ENCODE measurements around the gene LIME1.
A peak's percentile ranks its signal among the peaks of the same experiment; 100 is the strongest.
"Not testable (repeated sequence)": the region's sequence is repeated elsewhere in the genome, so short reads cannot be mapped to it uniquely, and the experiment has no call there.

LIME1 gene

DNA sequence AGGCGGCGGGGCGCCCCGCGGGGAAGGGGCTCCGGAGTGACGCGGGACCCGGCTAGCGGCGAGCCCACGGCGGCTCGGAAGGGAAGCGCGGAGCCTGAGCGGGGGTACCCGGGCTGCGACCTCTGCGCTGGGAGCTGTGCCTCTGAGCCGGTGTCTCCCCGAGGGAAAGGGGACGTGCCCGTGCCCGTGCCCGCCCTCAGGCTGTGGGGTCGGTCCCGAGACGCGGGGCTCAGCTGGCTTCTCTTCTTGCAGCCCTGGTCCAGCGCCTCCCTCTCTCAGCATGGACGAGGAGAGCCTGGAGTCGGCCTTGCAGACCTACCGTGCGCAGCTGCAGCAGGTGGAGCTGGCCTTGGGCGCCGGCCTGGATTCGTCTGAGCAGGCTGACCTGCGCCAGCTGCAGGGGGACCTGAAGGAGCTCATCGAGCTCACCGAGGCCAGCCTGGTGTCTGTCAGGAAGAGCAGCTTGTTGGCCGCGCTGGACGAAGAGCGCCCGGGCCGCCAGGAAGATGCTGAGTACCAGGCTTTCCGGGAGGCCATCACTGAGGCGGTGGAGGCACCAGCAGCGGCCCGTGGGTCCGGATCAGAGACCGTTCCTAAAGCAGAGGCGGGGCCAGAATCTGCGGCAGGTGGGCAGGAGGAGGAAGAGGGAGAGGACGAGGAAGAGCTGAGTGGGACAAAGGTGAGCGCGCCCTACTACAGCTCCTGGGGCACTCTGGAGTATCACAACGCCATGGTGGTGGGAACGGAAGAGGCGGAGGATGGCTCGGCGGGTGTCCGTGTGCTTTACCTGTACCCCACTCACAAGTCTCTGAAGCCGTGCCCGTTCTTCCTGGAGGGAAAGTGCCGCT is 27.9 kb upstream of the LIME1 start:
- peak; percentile 28 for DNase-seq

DNA sequence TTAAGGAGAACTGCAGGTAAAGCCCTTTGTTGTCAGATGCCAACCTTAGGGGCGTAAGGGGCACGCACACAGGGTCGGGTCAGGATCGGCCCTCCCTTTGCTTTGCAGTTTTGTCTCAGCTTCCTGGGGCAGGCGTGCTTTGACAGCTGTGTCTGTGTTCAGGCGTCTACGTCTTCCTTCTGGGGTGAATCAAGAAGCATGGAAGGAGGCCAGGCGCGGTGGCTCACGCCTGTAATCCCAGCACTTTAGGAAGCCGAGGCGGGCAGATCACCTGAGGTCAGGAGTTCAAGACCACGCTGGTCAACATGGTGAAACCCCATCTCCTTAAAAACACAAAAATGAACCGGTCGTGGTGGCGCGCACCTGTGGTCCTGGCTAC is 27.3 kb upstream of the LIME1 start:
- peak; percentile 20 for DNase-seq

DNA sequence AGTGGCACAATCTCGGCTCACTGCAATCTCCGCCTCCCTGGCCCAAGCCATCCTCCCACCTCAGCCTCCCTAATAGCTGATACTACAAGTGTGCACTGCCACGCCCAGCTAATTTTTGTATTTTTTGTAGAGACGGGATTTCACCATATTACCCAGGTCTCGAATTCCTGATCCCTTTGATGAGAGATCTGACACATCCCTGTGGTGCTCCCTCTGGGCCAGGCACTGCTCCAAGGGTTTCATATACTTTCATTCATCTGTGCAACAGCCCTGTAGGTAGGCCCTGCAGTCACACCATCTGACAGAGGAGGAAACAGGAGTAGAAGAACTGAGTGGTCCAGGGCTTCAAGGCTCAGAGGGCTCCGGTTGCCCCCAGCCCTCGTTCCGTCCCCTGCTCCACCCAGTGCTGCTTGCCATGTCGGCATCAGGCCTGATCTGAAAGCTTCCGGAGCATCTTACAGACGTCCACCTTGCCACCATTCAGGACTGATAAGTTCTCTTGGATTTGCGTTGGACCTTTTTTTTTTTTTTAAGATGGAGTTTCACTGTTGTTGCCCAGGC is 25.3 kb upstream of the LIME1 start:
- no peak for DNase-seq

DNA sequence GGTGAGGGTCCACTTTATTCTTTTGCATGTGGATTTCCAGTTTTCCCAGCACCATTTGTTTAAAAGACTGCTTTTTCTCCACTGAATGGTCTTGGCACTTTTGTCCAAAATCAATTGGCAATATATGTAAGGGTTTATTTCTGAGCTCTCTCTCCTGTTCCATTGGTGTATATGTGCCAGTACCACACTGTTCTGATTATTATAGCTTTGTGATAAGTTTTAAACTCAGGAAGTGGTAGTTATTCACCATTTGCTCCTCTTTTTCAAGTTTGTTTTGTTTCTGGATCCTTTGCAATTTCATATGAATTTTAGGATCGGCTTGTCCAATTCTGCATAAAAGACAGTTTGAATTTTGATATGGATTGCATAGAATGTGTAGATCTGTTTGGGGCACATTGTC is 24.3 kb upstream of the LIME1 start:
- no peak for DNase-seq

DNA sequence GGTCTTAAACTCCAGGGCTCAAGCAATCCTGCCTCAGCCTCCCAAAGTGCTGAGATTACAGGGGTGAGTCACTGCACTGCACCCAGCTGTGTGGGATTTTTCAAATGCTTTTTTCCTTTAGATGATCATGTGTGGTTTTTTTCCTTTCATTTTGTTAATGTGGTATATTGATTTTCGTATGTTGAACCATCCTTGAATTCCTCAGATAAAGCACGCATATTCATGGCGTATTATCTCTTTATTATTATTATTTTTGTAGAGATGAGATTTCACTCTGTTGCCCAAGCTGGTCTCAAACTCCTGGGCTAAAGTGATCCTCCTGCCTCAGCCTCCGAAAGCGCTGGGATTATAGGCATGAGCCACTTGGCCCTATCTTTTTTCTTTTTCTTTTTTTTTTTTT is 21.6 kb upstream of the LIME1 start:
- DNase-seq: no peak

DNA sequence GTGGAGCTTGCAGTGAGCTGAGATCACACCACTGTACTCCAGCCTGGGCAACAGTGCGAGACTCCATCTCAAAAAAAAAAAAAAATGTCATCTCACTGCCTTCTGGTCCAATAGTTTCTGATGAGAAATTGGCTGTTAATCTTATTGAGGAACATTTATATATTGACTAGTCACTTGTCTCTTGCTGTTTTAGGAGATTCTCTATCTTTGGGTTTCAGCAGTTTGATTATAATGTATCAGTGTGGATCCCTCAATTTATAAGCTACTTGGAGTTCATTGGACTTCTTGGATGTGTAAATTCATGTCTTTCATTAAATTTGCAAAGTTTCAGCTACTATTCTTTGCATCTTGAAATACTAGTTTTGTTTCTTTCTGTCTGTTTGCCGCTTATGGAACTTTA is 17.5 kb upstream of the LIME1 start:
- no peak for DNase-seq

DNA sequence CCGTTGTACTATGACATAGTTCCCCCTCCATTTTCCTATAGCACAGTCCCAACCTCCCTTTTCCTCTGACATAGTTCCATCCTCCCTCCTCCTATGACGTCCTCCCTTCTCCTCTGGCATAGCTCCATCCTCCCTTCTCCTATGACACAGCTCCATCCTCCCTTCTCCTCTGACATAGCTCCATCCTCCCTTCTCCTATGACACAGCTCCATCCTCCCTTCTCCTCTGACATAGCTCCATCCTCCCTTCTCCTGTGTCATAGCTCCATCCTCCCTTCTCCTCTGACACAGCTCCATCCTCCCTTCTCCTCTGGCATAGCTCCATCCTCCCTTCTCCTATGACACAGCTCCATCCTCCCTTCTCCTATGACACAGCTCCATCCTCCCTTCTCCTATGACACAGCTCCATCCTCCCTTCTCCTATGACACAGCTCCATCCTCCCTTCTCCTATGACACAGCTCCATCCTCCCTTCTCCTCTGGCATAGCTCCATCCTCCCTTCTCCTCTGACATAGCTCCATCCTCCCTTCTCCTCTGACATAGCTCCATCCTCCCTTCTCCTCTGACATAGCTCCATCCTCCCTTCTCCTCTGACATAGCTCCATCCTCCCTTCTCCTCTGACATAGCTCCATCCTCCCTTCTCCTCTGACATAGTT is 13.4 kb upstream of the LIME1 start:
- DNase-seq: not testable (repeated sequence)

DNA sequence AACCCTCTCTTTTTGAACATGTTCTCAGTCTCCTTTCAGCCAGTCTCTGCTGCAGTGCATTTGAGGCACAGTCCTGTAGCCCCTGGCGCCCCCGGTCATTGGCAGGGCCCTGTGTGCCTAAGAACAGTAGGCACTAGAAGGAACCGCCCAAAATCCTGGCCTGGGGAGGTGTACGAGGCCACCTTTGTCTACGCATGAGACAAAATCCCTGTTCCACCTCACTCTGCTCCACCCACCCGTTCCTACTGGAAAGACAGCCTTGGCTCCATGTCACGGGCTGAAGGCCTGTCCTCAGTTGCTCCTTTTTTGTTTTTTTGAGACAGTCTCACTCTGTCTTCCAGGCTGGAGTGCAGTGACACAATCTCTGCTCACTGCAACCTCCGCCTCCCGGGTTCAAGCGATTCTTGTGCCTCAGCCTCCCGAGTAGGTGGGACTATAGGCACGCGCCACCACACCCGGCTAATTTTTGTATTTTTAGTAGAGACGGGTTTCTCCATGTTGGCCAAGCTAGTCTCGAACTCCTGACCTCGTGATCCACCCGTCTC is 6.2 kb upstream of the LIME1 start:
- not testable (repeated sequence) for DNase-seq

DNA sequence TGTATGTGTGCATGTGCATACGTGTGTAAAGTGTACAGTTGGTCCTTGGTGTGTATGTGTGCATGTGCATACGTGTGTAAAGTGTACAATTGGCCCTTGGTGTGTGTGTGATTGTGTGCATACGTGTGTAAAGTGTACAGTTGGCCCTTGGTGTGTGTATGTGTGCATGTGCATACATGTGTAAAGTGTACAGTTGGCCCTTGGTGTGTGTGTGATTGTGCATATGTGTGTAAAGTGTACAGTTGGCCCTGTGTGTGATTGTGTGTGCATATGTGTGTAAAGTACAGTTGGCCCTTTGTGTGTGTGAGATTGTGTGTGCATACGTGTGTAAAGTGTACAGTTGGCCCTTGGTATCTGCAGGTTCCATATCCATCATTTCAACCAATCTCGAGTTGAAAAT is 5.1 kb upstream of the LIME1 start:
- no peak for DNase-seq

DNA sequence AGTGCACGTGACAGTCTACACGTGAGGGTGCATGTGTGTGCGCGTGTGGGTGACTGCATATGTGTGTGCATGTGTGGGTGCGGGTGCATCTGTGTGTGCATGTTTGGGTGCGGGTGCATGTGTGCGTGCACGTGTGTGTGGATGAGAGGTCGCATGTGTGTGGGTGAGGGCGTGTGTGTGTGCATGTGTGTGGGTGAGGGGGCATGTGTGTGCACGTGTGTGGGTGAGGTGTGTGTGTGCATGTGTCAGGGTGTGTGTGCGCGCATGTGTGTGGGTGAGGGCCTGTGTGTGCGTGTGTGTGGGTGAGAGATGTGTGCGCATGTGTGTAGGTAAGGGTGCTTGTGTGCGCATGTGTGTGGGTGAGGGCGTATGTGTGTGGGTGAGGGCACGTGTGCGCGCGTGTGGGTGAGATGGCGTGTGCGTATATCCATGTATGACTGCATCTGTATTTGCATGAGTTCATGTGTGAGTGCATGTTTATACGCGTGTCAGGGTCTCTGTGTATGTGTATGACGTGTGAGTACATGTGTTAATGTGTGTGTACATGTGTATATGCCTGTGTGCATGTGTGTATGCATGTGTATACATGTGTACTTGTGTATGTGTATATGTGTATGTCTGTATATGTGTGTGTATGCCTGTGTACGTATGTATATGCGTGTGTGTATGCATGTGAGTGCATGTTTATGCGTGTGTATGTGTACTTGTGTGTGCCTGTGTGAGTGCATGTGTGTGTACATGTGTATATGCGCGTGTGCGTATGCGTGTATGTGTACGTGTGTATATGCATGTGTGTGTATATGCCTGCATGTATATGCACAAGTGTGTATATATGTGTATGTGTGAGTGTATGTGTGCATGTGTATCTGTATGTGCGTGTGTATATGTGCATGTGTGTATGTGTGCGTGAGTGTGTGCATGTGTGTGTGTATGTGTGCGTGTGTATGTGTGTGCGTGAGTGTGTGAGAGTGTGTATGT is 4.1 kb upstream of the LIME1 start:
- no peak for DNase-seq

DNA sequence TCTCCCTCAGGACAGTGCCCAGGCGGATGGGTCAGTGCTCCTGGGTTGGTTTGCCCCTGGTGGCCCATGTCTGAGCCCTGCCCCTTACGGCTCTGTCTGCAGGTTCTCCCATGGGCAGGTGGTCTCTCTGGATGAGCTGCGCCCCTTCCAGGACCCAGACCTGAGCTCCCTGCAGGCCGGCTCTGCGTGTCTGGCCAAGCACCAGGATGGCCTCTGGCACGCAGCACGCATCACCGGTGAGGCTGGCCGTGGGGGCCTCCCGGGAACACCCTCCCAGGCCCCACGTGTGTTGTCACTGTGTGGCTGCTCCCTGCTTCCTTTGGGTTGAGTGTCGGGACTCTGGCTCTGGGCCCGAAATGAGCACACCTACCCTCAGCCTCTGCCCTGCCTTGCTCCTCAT is 3.3 kb upstream of the LIME1 start:
- no peak for DNase-seq

DNA sequence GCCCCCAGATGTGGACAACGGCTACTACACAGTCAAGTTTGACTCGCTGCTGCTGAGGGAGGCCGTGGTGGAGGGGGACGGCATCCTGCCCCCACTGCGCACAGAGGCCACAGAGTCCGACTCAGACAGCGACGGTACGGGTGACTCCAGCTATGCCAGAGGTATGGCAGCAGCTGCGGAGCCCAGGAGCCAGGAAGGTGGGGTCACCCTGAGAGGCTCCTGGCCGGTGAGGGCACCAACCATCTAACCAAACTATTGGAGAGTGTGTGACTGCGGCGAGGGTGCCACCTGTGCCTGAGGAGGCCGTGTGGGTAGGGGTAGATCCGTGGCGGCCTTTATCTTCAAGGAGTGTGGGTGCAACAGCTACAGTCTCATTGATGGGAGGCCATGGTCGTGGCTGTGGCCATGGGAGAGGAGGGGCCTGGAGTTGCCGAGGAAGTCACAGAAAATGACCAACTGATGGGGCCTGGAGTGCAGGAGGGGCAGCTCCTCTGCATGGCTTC is 2.8 kb upstream of the LIME1 start:
- no peak for DNase-seq

DNA sequence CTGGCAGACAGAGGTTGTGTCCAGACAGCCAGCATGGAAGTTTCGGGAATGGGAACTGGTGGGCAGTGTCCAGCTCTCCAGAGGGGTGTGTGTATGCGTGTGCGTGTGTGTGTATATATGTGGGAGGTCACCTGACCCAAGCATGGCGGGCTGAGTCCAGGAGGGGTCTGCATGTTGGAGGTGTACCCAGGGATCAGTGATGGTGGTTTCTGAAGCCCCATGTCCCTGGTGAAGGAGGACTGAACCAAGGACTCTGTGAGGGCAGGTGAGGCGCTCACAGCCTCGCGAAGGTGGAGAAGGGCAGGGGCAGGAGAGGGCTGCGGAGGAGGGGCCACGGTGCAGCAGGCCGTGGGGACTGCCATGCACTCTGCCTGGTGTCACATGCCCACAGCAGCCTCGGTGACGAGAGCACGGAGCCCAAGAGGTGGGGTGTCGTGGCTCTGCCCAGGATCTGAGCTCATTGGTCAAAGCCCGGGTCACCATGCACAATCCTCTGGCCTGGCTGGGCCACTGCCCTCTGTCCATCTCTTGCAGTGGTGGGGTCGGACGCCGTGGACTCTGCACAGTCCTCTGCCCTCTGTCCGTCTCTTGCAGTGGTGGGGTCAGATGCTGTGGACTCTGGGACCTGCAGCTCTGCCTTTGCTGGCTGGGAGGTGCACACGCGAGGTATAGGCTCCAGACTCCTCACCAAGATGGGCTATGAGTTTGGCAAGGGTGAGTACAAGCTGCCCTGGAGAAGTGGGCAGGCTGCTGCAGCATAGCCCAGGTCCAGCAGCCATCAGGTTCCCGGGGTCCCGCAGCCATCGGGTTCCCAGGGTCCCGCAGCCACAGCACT is 2.1 kb upstream of the LIME1 start:
- no peak for DNase-seq

DNA sequence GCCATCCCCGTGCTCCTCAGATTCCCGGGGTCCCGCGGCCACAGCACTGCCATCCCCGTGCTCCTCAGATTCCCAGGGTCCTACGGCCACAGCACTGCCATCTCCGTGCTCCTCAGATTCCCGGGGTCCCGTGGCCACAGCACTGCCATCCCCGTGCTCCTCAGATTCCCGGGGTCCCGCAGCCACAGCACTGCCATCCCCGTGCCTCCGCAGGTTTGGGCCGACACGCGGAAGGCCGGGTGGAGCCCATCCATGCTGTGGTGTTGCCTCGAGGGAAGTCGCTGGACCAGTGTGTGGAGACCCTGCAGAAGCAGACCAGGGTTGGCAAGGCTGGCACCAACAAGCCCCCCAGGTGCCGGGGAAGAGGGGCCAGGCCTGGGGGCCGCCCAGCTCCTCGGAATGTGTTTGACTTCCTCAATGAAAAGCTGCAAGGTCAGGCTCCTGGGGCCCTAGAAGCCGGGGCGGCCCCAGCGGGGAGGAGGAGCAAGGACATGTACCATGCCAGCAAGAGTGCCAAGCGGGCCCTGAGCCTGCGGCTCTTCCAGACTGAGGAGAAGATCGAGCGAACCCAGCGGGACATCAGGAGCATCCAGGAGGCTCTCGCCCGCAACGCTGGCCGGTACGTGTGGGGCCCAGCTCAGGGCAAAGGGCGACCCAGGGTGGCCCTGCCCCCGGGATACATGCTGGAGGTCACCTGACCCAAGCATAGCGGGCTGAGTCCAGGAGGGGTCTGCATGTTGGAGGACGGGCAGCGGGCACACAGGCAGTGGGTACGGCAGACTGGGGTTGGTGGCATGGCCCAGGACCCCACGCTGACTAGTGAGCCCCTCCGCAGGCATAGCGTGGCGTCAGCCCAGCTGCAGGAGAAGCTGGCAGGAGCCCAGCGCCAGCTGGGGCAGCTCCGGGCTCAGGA is 1.3 kb upstream of the LIME1 start:
- no peak for DNase-seq

DNA sequence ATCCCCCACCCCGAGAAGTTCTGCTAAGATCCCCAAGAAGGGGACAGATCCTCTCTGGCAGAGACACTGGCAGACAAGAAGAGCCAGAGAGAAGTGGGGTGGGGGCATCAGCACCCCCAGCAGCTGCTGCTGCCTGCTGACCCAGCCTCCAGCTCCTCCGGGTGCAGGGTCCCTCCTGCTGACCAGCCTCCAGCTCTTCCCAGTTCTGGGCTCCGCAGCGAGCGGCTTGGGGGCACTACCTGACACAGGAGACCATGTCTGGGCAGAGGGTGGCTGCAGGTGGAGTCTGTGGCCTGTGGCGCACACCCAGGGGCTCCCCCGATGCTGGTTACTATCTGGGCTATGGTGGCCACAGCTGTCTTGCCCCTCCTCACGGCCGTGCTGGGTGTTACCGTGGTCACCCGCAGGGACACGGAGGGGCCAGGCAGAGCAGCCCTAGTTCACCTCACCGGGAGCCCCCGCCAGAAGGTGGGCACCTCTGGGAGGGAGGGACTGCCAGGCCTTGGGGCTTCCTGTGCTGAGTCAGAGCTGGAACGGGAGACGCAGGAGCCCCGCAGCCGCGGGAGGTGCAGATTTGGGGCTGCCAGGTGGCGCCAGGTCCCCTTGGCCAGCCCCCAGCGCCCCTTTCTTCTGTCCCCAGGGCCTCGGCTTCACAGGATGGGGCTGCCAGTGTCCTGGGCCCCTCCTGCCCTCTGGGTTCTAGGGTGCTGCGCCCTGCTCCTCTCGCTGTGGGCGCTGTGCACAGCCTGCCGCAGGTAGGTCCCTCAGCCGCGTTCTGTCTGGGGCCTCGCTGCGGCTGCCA is 630 bp downstream of the LIME1 start:
- DNase-seq: no peak

DNA sequence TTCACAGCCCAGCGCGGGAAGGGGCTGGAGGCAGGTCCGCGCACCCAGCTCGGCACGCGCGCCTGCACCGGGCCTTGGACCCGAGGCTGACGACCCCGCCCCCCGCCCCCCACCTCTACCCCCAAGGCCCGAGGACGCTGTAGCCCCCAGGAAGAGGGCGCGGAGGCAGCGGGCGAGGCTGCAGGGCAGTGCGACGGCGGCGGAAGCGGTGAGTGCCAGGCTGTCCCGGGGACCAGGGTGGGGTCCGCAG is 1.2 kb downstream of the LIME1 start:
- DNase-seq: no peak

DNA sequence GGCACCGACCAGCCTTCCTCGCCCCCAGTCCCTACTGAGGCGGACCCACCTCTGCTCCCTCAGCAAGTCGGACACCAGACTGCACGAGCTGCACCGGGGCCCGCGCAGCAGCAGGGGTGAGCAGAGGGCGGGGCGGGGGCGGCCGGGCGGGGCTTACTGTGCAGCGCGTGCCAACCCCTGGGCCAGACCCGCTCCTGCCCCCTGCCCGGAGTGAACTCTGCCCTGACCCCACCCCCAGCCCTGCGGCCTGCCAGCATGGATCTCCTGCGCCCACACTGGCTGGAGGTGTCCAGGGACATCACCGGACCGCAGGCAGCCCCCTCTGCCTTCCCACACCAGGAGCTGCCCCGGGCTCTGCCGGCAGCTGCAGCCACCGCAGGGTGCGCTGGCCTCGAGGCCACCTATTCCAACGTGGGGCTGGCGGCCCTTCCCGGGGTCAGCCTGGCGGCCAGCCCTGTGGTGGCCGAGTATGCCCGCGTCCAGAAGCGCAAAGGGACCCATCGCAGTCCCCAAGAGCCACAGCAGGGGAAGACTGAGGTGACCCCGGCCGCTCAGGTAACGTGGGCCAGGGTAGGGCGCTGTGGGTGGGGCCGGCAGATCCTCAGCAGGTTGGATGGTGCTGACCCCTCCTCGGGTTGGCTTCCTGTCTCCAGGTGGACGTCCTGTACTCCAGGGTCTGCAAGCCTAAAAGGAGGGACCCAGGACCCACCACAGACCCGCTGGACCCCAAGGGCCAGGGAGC is 1.7 kb downstream of the LIME1 start:
- no peak for DNase-seq

DNA sequence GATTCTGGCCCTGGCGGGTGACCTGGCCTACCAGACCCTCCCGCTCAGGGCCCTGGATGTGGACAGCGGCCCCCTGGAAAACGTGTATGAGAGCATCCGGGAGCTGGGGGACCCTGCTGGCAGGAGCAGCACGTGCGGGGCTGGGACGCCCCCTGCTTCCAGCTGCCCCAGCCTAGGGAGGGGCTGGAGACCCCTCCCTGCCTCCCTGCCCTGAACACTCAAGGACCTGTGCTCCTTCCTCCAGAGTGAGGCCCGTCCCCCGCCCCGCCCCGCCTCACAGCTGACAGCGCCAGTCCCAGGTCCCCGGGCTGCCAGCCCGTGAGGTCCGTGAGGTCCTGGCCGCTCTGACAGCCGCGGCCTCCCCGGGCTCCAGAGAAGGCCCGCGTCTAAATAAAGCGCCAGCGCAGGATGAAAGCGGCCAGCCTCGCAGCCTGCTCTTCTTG is 2.2 kb downstream of the LIME1 start:
- DNase-seq: peak; percentile 78
